Body of pancreas (tissue), 4 donors: ENCODE measurements around the gene NTSR1. TPM values are rescaled to one million over a fixed set of nuclear protein-coding genes. Genes with fewer than 3 reads are reported as not detected.

Experiments
- ATAC-seq: fragments of 150-250 bp; one replicate; pipeline ENCODE4 v1.9.1; 2016
- DNase-seq, 4 donors: peaks; one replicate each; pipeline ENCODE4 v3.0.0-alpha.2; 2019
- H3K27ac ChIP-seq, 4 donors: fragments of 200-600 bp; sonication (generic); 1 replicate in 3 of 4; 2 replicates in 1 of 4; pipeline versions ENCODE4 v1.5.1 to v1.6.1; 2016 to 2019; ENCODE audit warnings: mild to moderate bottlenecking in 1 of 4, mixed read lengths in 1 of 4, moderate library complexity in 1 of 4
- H3K27me3 ChIP-seq, 2 donors: fragments of 200-600 bp; sonication (generic); one replicate each; pipeline ENCODE4 v1.6.0; 2016; ENCODE audit warnings: mild to moderate bottlenecking in 1 of 2
- H3K36me3 ChIP-seq, 2 donors: fragments of 200-600 bp; sonication (generic); replicated peaks in 1 of 2; 2 replicates each; pipeline ENCODE4 v1.5.1; 2016; ENCODE audit warnings: low read depth in 2 of 2; ENCODE audit not compliant: insufficient read depth in 1 of 2
- H3K4me1 ChIP-seq: fragments of 200-600 bp; sonication (generic); one replicate; pipeline ENCODE4 v1.6.0; 2016
- H3K4me3 ChIP-seq, 2 donors: fragments of 200-600 bp; sonication (generic); 1 replicate in 1 of 2; 2 replicates in 1 of 2; pipeline ENCODE4 v1.5.1; 2016 to 2019
- H3K9me3 ChIP-seq, 3 donors: fragments of 200-600 bp; sonication (generic); 1 replicate in 2 of 3; 2 replicates in 1 of 3; pipeline ENCODE4 v1.5.1; 2016
- CTCF ChIP-seq, 7 experiments: fragments of 450-650 bp in 4 of 7; fragments of 200-600 bp in 3 of 7; sonication (generic) in 3 of 7; IDR thresholded peaks; one replicate each; pipeline ENCODE4 v1.5.1; 2016 to 2019; ENCODE audit warnings: antibody characterized with exemption in 7 of 7
- POLR2A ChIP-seq, 3 donors: fragments of 450-650 bp; IDR thresholded peaks; one replicate each; pipeline ENCODE4 v1.6.1; 2016; ENCODE audit warnings: antibody characterized with exemption in 3 of 3, mild to moderate bottlenecking in 2 of 3
- WGBS, 2 donors: methylation state at CpG; one replicate each; pipeline ENCODE4 v1.1.5; 2017; 5-methylcytosine and 5-hydroxymethylcytosine counted together
- intact Hi-C: fragments of 100-400 bp; cut with DNase I; formaldehyde crosslinking; loops from one replicate; pipeline ENCODE4 v1.15.1; 2023
- total RNA-seq, 2 donors: library from RNA; depleted of rRNA; stranded (reverse); fragments of >200 nt; gene quantifications; one replicate each; pipeline ENCODE4 v1.1.0, GENCODE V29; 2016

The NTSR1 gene
- total RNA-seq, 2 donors from 2014 or later, result not detected

- TF ChIP-seq CTCF (IDR thresholded peaks at IDR 0.05) (no peak), POLR2A (IDR thresholded peaks at IDR 0.05) (no peak)
- ATAC-seq (no peak), DNase-seq (peak in 2 of 4 donors; percentile 1 to 2)
- WGBS, 2 donors, result 63 to 66% methylated on average over 17 to 20 of the region's 21 CpGs
- Histone ChIP-seq H3K27me3 (no peaks in the 10 kb centered on the region), H3K4me3 (no peak overlapping the region), H3K27ac (no peak overlapping the region), H3K4me1 (no peaks in the 10 kb centered on the region), H3K9me3 (no peaks in the 10 kb centered on the region), H3K36me3 (no peaks in the 10 kb centered on the region)
- intact Hi-C loops, result no loop called here
These were observed 34.5 kb downstream of the NTSR1 start for GRCh38 chr20:62742979-62743776.

DNA sequence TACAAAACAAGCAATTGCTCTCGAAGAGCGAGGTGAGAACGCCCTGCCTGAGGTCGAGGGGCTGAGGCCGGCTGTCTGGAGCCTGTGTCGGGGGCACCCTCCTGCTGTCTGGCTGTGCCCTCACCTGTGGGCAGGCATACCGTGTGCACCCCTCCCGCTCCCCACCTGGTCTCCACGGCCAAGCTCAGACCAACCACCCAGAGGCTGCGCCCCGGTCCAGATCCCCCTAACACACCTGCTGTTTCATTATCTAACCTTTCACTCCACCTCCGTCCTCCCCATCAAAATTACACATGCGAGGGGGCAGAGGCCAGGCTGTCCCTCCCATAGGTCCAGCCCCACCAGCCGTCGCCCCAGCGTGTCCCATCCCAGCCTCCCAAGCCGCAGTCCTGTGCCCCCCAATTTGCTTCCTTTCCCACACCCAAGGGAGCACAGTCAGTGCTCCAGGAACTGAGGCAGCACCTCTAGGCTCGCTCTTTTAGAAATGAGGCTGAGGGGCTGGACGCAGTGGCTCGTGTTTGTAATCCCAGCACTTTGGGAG lies 35.2 kb downstream of the NTSR1 start:
- DNase-seq (peak in 3 of 4 donors; percentile 0 to 5 (median 1)), ATAC-seq (no peak)
- H3K4me3 ChIP-seq, result no peak overlapping the region
- no peak overlapping the region for H3K27ac ChIP-seq
- no peak for TF ChIP-seq CTCF (IDR thresholded peaks at IDR 0.05)
- TF ChIP-seq POLR2A (IDR thresholded peaks at IDR 0.05), result no peak
- H3K27me3 ChIP-seq, result no peaks in the 10 kb centered on the region
- intact Hi-C loops, result no loop called here
- WGBS, 2 donors, result 67 to 69% methylated on average over 17 to 20 of the region's 20 CpGs
- no peaks in the 10 kb centered on the region for H3K9me3 ChIP-seq
- H3K36me3 ChIP-seq, result no peaks in the 10 kb centered on the region
- H3K4me1 ChIP-seq, result no peaks in the 10 kb centered on the region

DNA sequence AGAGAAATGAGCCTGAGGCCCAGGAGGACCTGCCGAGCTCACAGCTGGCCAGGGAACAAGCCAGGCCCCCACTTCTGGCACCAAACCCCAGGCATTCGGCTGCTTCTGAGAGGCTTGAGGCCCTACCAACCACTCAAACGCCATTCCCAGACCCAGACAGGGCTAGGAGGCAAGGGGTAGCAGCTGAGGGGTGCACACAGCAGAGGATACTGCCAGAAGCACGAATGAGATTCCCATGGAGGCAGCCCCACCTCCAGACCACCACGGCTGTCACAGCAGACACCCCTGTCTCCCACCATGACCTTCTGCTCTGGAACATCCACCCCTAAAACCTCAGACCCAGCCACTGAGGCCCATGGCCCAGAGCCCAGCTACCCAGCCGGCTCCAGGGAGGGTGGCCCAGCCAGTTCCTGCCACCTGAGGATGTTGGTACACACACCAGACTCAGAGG lies 36.1 kb downstream of the NTSR1 start:
- Histone ChIP-seq H3K27me3 (no peaks in the 10 kb centered on the region), H3K4me3 (no peak overlapping the region), H3K4me1 (no peaks in the 10 kb centered on the region), H3K27ac (no peak overlapping the region), H3K36me3 (no peaks in the 10 kb centered on the region), H3K9me3 (no peaks in the 10 kb centered on the region)
- WGBS, 2 donors, result 63 to 78% methylated on average over 2 to 6 of the region's 6 CpGs
- TF ChIP-seq CTCF (IDR thresholded peaks at IDR 0.05), result no peak
- ATAC-seq (no peak), DNase-seq (peak in 1 of 4 donors; percentile 1)
- intact Hi-C loops, result no loop called here

GRCh38 chr20:62745279-62745951 lies 36.8 kb downstream of the NTSR1 start:
- no peaks in the 10 kb centered on the region for H3K36me3 ChIP-seq
- no peak overlapping the region for H3K27ac ChIP-seq
- H3K4me1 ChIP-seq, result no peaks in the 10 kb centered on the region
- H3K4me3 ChIP-seq, result no peak overlapping the region
- H3K9me3 ChIP-seq, result no peaks in the 10 kb centered on the region
- TF ChIP-seq CTCF (IDR thresholded peaks at IDR 0.05) (no peak), POLR2A (IDR thresholded peaks at IDR 0.05) (no peak)
- H3K27me3 ChIP-seq, result no peaks in the 10 kb centered on the region
- intact Hi-C loops, result no loop called here
- WGBS, 2 donors, result 48 to 68% methylated on average over 9 to 11 of the region's 11 CpGs
- peak in 1 of 4 donors; percentile 4 for DNase-seq
- ATAC-seq, result no peak
